ENCODE measurements around the gene RPL13A. TPM values are rescaled to one million over a fixed set of nuclear protein-coding genes. Genes with fewer than 3 reads are reported as not detected.

RPL13A gene
- total RNA-seq, 1 donor from 2014 or later = 2,053 TPM

DNA sequence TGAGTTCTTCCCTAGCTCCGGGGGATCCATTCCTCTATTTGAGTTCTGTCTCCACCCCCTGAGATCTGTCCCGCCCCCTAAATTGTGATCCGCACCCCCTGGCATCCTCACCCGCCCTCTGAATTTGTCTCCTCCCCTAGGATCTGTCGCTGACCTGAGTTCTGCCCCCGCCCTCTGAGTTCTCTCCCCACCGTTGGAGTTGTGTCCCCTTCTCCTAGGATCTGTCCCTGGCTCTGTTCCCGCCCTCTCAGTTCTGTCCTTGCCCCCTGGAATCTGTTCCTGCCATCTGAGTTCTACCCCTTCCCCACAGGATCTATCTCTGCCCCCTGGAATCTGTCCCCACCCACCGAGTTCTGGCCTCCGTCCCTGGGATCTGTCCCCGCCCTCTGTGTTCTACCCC lies 45.1 kb upstream of the RPL13A start:
- Histone ChIP-seq H4K20me1 (ENCODE audit: low read depth) (peaks cover 6% of the 10 kb centered on the region), H3F3A (ENCODE audit: low read depth) (peaks cover 47% of the 10 kb centered on the region), H3K36me3 (no peaks in the 10 kb centered on the region), H3K9ac (no peak overlapping the region), H3K27me3 (peaks cover 53% of the 10 kb centered on the region), H3K4me2 (peak overlapping the region; percentile 77), H3K4me1 (peaks cover 8% of the 10 kb centered on the region), H2AFZ (replicated peaks) (peak overlapping the region; percentile 31), H3K4me3 (peak overlapping the region; percentile 43), H3K79me2 (ENCODE audit: low read depth) (no peaks in the 10 kb centered on the region), H3K27ac (no peak overlapping the region), H3K9me3 (ENCODE audit: low read depth) (no peaks in the 10 kb centered on the region)
- Mint-ChIP-seq H3K9me3 (no peaks in the 10 kb centered on the region), H3K4me1 (peaks cover 18% of the 10 kb centered on the region), H3K4me3 (peak overlapping the region; percentile 85), H3K36me3 (no peaks in the 10 kb centered on the region), H3K27me3 (ENCODE audit: insufficient read depth, low read depth) (peaks cover 54% of the 10 kb centered on the region), H3K27ac (no peak overlapping the region)
- DNase-seq (ENCODE audit: low spot score) = peak; percentile 67
- TF ChIP-seq EZH2 (IDR thresholded peaks at IDR 0.05) = no peak
- TF ChIP-seq EZH2phosphoT487 (IDR thresholded peaks at IDR 0.05) = no peak
- TF ChIP-seq, protein P1, sequence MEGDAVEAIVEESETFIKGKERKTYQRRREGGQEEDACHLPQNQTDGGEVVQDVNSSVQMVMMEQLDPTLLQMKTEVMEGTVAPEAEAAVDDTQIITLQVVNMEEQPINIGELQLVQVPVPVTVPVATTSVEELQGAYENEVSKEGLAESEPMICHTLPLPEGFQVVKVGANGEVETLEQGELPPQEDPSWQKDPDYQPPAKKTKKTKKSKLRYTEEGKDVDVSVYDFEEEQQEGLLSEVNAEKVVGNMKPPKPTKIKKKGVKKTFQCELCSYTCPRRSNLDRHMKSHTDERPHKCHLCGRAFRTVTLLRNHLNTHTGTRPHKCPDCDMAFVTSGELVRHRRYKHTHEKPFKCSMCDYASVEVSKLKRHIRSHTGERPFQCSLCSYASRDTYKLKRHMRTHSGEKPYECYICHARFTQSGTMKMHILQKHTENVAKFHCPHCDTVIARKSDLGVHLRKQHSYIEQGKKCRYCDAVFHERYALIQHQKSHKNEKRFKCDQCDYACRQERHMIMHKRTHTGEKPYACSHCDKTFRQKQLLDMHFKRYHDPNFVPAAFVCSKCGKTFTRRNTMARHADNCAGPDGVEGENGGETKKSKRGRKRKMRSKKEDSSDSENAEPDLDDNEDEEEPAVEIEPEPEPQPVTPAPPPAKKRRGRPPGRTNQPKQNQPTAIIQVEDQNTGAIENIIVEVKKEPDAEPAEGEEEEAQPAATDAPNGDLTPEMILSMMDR (IDR thresholded peaks at IDR 0.05) = no peak

DNA sequence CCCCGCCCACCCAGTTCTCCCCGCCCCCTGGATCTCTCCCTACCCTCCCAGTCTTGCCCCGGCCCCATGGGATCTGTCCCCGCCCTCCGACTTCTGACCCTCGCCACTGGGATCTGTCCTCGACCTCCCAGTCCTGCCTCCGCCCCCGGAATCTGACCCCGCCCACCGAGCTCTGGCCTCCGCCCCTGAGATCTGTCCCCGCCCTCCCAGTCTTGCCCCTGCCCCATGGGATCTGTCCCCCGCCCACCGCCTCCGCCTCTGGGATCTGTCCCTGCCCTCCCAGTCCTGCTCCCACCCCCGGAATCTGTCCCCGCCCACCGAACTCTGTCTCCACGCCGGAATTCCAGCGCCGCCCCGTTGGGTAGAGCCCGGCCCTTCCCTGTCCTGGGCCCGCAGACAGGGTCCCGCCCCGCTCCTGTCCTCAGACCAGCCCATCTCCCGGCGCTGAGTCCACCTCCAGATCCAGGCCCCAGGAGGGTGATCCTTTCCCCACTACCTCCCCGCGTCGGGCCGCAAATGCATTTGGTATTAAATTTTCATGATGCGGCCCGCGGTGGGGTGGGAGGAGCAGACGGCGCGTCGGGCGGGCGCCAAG lies 44.5 kb upstream of the RPL13A start:
- peaks cover 49% of the 10 kb centered on the region for H3K27me3 Mint-ChIP-seq (ENCODE audit: insufficient read depth, low read depth)

DNA sequence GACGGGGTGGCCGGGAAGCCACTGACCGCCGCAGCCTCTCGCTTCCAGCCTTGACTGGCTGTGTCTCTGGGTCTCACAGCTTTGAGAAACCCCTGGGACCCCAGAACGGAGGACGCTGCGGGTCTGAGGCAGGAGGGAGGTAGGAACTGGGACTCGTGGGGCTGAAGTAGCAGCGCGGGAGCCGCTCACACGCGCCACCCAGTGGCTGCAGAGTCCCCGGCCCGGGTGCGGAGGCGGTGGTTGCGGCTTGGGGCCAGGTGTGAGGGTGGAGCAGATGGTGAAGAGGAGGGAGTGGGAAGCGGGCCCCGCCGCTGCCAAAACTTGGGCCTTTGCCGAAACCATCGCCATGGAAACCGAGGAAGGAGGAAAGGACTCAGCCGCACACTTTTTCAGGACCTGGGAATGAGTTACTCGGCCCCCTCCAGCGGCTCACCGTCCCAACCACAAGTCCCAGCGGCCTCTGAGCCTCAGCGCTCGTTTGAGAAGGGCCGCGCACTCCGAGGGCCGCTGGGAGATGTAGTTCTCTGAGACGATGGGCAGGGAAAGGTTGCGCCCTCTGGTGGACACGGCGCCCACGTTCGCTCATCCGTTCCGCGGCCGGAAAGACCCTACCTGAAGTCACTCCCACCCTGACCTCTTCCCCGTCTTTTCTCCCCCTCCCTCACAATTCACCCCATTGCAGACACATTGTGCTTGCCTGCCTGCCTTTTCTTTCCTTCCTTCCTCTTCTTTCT lies 43.9 kb upstream of the RPL13A start:
- Histone ChIP-seq H4K20me1 (ENCODE audit: low read depth) (peaks cover 10% of the 10 kb centered on the region), H3F3A (ENCODE audit: low read depth) (peaks cover 53% of the 10 kb centered on the region), H3K79me2 (ENCODE audit: low read depth) (no peaks in the 10 kb centered on the region), H3K9me3 (ENCODE audit: low read depth) (no peaks in the 10 kb centered on the region), H3K4me1 (peaks cover 8% of the 10 kb centered on the region), H2AFZ (replicated peaks) (peak overlapping the region; percentile 78), H3K4me3 (peak overlapping the region; percentile 59), H3K4me2 (peak overlapping the region; percentile 79), H3K9ac (no peak overlapping the region), H3K36me3 (no peaks in the 10 kb centered on the region), H3K27ac (no peak overlapping the region), H3K27me3 (peaks cover 42% of the 10 kb centered on the region)
- H3K4me3 Mint-ChIP-seq = peak overlapping the region; percentile 85
- H3K36me3 Mint-ChIP-seq = peaks cover 4% of the 10 kb centered on the region
- H3K27ac Mint-ChIP-seq = no peak overlapping the region
- H3K4me1 Mint-ChIP-seq = peaks cover 19% of the 10 kb centered on the region
- H3K9me3 Mint-ChIP-seq = no peaks in the 10 kb centered on the region
- no peak for TF ChIP-seq EZH2phosphoT487 (IDR thresholded peaks at IDR 0.05)
- TF ChIP-seq, protein P1 (IDR thresholded peaks at IDR 0.05) = peak; percentile 74
- peak; percentile 99 for DNase-seq (ENCODE audit: low spot score)
- H3K27me3 Mint-ChIP-seq (ENCODE audit: insufficient read depth, low read depth) = peaks cover 47% of the 10 kb centered on the region

More for the DNA sequence above, 44.5 kb upstream of the RPL13A start:
- Mint-ChIP-seq H3K4me1 (peaks cover 18% of the 10 kb centered on the region), H3K36me3 (no peaks in the 10 kb centered on the region), H3K27ac (no peak overlapping the region), H3K9me3 (no peaks in the 10 kb centered on the region), H3K4me3 (peak overlapping the region; percentile 85)
- DNase-seq (ENCODE audit: low spot score) = peak; percentile 99
- Histone ChIP-seq H3K79me2 (ENCODE audit: low read depth) (no peaks in the 10 kb centered on the region), H3K36me3 (no peaks in the 10 kb centered on the region), H3K4me2 (peak overlapping the region; percentile 79), H3K4me3 (peak overlapping the region; percentile 59), H3K9ac (no peak overlapping the region), H3F3A (ENCODE audit: low read depth) (peaks cover 49% of the 10 kb centered on the region), H3K27ac (no peak overlapping the region), H2AFZ (replicated peaks) (peak overlapping the region; percentile 78), H3K27me3 (peaks cover 48% of the 10 kb centered on the region), H3K9me3 (ENCODE audit: low read depth) (no peaks in the 10 kb centered on the region), H4K20me1 (ENCODE audit: low read depth) (peaks cover 6% of the 10 kb centered on the region), H3K4me1 (peaks cover 8% of the 10 kb centered on the region)
- no peak for TF ChIP-seq EZH2phosphoT487 (IDR thresholded peaks at IDR 0.05)
- TF ChIP-seq, protein P1 (IDR thresholded peaks at IDR 0.05) = no peak
- TF ChIP-seq EZH2 (IDR thresholded peaks at IDR 0.05) = no peak
